Central memory CD4-positive, alpha-beta T cell (primary cell): ENCODE results near the gene ANKRD29.
"Not testable (repeated sequence)": the region's sequence is repeated elsewhere in the genome, so short reads cannot be mapped to it uniquely, and the experiment has no call there.

Source experiments
- DNase-seq: peaks from one replicate; pipeline ENCODE4 v3.0.0; 2022

The ANKRD29 gene

DNA sequence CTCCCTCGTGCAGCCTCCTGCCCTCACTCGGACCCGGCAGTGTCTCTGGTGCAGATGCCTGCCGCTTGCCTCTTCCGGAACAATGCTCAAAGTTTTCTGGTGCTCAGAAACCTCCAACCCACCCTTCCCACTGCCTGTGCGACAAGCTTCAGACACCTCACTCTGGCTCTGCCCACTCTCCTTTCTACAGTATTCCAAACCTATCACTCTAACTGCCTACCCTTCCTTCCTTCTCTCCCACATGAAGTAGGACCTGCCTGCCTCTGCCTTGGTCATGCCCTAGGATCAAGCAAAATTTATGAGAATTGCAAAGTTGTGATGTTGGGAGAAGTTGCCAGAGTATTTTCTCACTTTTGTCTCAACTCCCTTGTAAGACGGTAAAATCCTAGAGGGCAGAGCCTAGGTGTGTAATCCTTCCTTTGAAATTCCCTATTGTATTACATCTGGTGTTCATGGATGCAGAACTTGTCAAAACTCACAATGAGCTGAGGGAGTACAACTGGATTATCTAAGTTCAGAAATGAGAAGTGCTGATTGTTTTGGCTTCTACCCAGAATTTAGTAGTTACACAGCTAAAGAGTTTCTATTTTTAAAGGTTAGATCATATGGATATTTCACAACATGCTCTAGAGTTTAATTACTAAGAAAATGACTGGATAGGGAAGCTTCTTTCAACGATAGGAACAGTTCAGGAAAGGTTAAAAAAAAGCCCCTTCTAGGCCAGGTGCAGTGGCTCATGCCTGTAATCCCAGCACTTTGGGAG, 83.6 kb downstream of the ANKRD29 start:
- DNase-seq = no peak

- DNase-seq = no peak
These were observed 84.5 kb downstream of the ANKRD29 start for GRCh38 chr18:23578067-23578701.

GRCh38 chr18:23577521-23577920, 85.2 kb downstream of the ANKRD29 start:
- not testable (repeated sequence) for DNase-seq

- no peak for DNase-seq
These were observed 87.4 kb downstream of the ANKRD29 start for GRCh38 chr18:23575309-23575651.

DNA sequence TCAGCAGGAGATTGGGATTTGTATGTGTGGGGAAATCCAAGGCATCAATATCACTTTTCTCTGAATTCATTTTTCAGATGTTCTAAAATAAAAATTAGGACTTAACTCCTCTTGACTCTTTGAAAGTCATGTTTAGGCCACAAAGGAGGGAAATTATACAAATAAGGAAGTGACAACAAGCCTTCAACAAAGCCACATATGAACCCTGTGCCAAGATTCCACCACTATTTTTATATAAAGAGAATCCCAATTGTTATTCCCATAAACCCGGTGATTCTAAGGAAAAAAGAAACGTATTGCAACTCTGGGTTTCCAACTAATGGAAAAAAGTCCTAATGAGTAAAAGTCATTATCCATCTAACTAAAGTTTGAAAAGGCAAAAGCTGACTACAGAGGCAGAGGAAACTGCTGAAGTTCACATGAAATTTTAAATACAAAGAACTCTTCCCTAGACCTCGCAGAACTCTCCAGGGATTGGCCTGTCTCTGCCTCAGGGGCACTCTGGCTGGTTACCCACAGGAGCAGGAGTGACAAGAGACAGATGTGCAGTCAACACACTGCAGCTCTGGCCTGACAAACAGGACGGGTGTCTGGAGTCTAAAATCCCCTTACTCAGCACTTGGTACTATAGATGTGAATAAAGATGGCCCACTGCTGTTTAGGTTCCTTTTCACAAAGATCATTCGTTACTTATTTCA, 88.0 kb downstream of the ANKRD29 start:
- DNase-seq = no peak

DNA sequence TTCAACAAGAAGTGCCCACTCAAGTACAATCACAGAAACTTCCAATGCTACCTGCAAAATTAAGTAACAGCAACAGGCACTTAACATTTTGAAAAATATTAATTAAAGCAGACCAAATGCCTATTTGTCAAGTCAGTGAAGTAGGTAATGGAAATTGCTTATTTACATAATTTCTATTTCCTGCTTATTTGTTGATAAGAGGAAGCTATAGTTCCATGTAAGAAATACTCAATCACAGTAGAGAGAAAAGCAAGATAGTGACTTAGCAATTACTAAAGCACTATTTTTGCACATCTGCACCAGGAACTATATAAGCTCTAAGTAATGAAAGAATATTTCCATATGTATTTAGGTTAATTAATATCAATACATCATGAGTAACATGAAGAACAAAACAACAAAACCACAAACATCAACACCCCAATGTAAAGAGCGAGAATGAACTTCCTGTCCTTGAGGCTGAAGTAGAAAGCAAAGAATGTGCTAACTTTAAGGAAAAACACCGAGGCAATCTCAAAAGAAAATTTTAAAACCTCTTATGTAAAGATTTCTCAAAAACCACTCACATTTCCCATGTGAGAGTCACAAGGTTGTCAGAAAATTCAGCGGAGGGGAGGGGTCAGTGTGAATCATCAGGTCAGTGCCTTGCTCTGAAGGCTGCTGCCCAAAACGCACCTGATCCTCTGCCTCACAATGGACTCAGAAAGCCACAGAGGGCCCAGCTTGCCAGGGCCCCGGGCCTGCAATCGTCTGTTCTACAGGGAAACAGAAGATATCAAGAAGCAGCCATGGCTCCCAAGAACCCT, 88.9 kb downstream of the ANKRD29 start:
- DNase-seq = peak; percentile 48

DNA sequence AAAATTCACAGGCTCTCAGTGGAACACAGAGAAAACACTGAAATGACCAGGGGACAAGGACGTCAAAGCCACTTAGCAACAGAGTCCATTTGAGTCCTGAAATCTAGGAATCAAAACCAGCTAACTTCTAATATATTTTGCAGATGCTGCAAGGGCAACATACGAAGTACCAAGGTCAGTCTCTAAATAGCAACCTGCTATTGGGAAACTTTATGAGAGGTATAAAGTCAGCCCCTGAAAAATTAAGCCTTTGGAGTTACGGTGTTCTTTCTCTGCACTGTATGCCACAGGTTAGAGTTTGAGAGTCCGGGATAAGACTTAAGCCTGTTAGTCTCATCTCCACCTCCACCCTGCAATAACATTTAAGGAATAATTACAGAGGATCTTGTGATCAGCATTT, 89.7 kb downstream of the ANKRD29 start:
- no peak for DNase-seq

GRCh38 chr18:23572570-23572969, 90.1 kb downstream of the ANKRD29 start:
- no peak for DNase-seq

- DNase-seq = no peak
These were observed 90.7 kb downstream of the ANKRD29 start for GRCh38 chr18:23572012-23572411.

- DNase-seq = no peak
These were observed 91.7 kb downstream of the ANKRD29 start for GRCh38 chr18:23570912-23571504.

- DNase-seq = no peak
These were observed 93.2 kb downstream of the ANKRD29 start for GRCh38 chr18:23569299-23570063.

- DNase-seq = no peak
These were observed 94.2 kb downstream of the ANKRD29 start for GRCh38 chr18:23568281-23569138.

- DNase-seq = no peak
These were observed 95.0 kb downstream of the ANKRD29 start for GRCh38 chr18:23567671-23568070.

- DNase-seq = no peak
These were observed 96.7 kb downstream of the ANKRD29 start for GRCh38 chr18:23565916-23566547.

- DNase-seq = no peak
These were observed 99.2 kb downstream of the ANKRD29 start for GRCh38 chr18:23563377-23564043.

- no peak for DNase-seq
These were observed 102.5 kb downstream of the ANKRD29 start for GRCh38 chr18:23560186-23560585.

DNA sequence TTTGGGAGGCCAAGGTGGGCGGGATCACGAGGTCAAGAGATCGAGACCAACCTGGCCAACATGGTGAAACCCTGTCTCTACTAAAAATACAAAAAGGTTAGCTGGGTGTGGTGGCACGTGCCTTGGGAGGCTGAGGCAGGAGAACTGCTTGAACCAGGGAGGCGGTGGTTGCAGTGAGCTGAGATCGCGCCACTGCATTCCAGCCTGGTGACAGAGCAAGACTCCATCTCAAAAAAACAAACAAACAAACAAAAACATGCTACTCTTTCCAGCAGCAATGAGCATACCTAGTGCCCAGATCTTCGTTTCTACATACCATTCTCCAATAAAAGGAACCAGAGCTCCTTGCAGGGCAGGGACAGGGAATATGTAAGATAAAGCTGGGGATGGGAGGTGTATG, 105.2 kb downstream of the ANKRD29 start:
- not testable (repeated sequence) for DNase-seq

GRCh38 chr18:23556145-23556780, 106.4 kb downstream of the ANKRD29 start:
- DNase-seq = no peak

GRCh38 chr18:23553887-23554286, 108.8 kb downstream of the ANKRD29 start:
- no peak for DNase-seq
